ENCODE results near the gene GPC5. TPM values are rescaled to one million over a fixed set of nuclear protein-coding genes. Genes with fewer than 3 reads are reported as not detected.

The GPC5 gene
- total and polyA plus RNA-seq, 9 donors: 0.10 to 1.5 (median 0.38) TPM

GRCh38 chr13:91470084-91470621, 71.7 kb downstream of the GPC5 start:
- no peak for DNase-seq
- H3K4me1 ChIP-seq (ENCODE audit: insufficient read depth): no peaks in the 10 kb centered on the region
- intact Hi-C loops (cut with DNase I): no loop called here

GRCh38 chr13:91470681-91471080, 72.3 kb downstream of the GPC5 start:
- WGBS, 3 donors: 81 to 87% (median 84%) methylated on average over 3 of the region's 3 CpGs

More at GRCh38 chr13:91470084-91470621, 71.7 kb downstream of the GPC5 start:
- whole genome bisulfite sequencing, 3 donors: 75 to 79% (median 78%) methylated on average over 4 of the region's 4 CpGs
- TF ChIP-seq EP300 (IDR thresholded peaks at IDR 0.05): no peak
- TF ChIP-seq, protein P1, sequence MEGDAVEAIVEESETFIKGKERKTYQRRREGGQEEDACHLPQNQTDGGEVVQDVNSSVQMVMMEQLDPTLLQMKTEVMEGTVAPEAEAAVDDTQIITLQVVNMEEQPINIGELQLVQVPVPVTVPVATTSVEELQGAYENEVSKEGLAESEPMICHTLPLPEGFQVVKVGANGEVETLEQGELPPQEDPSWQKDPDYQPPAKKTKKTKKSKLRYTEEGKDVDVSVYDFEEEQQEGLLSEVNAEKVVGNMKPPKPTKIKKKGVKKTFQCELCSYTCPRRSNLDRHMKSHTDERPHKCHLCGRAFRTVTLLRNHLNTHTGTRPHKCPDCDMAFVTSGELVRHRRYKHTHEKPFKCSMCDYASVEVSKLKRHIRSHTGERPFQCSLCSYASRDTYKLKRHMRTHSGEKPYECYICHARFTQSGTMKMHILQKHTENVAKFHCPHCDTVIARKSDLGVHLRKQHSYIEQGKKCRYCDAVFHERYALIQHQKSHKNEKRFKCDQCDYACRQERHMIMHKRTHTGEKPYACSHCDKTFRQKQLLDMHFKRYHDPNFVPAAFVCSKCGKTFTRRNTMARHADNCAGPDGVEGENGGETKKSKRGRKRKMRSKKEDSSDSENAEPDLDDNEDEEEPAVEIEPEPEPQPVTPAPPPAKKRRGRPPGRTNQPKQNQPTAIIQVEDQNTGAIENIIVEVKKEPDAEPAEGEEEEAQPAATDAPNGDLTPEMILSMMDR (IDR thresholded peaks at IDR 0.05): no peak
- no peak for TF ChIP-seq POLR2A (IDR thresholded peaks at IDR 0.05)
- Histone ChIP-seq H3K27ac (no peak overlapping the region), H3K36me3 (no peaks in the 10 kb centered on the region), H3K9me3 (no peaks in the 10 kb centered on the region), H3K27me3 (no peaks in the 10 kb centered on the region), H3K4me3 (no peak overlapping the region)

GRCh38 chr13:91482427-91482826, 84.0 kb downstream of the GPC5 start:
- DNase-seq: no peak
- Histone ChIP-seq H3K9me3 (no peaks in the 10 kb centered on the region), H3K27ac (no peak overlapping the region), H3K27me3 (no peaks in the 10 kb centered on the region), H3K4me3 (no peak overlapping the region), H3K4me1 (ENCODE audit: insufficient read depth) (no peaks in the 10 kb centered on the region), H3K36me3 (no peaks in the 10 kb centered on the region)
- TF ChIP-seq, protein P1 (IDR thresholded peaks at IDR 0.05): no peak
- no peak for TF ChIP-seq EP300 (IDR thresholded peaks at IDR 0.05)
- no peak for TF ChIP-seq POLR2A (IDR thresholded peaks at IDR 0.05)
- intact Hi-C loops (cut with DNase I): no loop called here
- whole genome bisulfite sequencing, 3 donors: 56 to 74% (median 61%) methylated on average over 5 of the region's 5 CpGs

More at GRCh38 chr13:91470681-91471080, 72.3 kb downstream of the GPC5 start:
- intact Hi-C loops (cut with DNase I): no loop called here
- DNase-seq: no peak
- H3K4me1 ChIP-seq (ENCODE audit: insufficient read depth): no peaks in the 10 kb centered on the region
- no peak overlapping the region for H3K27ac ChIP-seq
- no peak overlapping the region for H3K4me3 ChIP-seq
- H3K36me3 ChIP-seq: no peaks in the 10 kb centered on the region
- TF ChIP-seq, protein P1 (IDR thresholded peaks at IDR 0.05): no peak
- no peak for TF ChIP-seq POLR2A (IDR thresholded peaks at IDR 0.05)
- no peak for TF ChIP-seq EP300 (IDR thresholded peaks at IDR 0.05)
- no peaks in the 10 kb centered on the region for H3K9me3 ChIP-seq
- H3K27me3 ChIP-seq: no peaks in the 10 kb centered on the region

DNA sequence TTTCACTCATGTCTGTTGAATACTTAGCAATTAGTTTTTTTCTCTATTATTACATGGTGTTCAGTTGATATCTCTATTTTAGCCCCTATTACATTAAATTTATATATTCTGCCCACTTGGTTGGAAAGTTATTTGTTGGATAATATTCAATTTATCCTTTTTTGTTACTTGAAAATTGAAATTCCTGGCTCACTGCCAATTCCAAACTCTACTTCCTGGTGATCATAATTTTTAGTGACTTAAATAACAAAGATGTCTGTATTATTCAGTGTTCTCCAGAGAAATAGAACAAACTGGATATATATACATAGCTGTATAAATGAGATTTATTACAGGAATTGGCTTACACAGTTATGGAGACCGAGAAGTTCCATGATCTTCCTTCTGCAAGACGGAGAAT, 93.6 kb downstream of the GPC5 start:
- H3K27me3 ChIP-seq: no peaks in the 10 kb centered on the region
- no peaks in the 10 kb centered on the region for H3K36me3 ChIP-seq
- H3K27ac ChIP-seq: no peak overlapping the region
- H3K9me3 ChIP-seq: no peaks in the 10 kb centered on the region
- DNase-seq: no peak
- H3K4me1 ChIP-seq (ENCODE audit: insufficient read depth): no peaks in the 10 kb centered on the region
- intact Hi-C loops (cut with DNase I): no loop called here
- H3K4me3 ChIP-seq: no peak overlapping the region
- WGBS, 3 donors: 54 to 68% (median 65%) methylated on average over 2 of the region's 2 CpGs
- TF ChIP-seq, protein P1 (IDR thresholded peaks at IDR 0.05): no peak
- no peak for TF ChIP-seq POLR2A (IDR thresholded peaks at IDR 0.05)
- no peak for TF ChIP-seq EP300 (IDR thresholded peaks at IDR 0.05)

Measured in ovary (tissue), 9 donors.